ENCODE results near the gene SEC63.

SEC63 gene

GRCh38 chr6:107819964-107820337 is 138.1 kb downstream of the SEC63 start:
- TF ChIP-seq BACH2 (CRISPR knock-in tag; IDR thresholded peaks at IDR 0.05; ENCODE audit: borderline replicate concordance) (no peak), ZC3H10 (CRISPR knock-in tag; IDR thresholded peaks at IDR 0.05) (no peak), PPARA (CRISPR knock-in tag; IDR thresholded peaks at IDR 0.05; ENCODE audit: borderline replicate concordance) (no peak), RARB (CRISPR knock-in tag; IDR thresholded peaks at IDR 0.05) (no peak), ARNTL (CRISPR knock-in tag; IDR thresholded peaks at IDR 0.05; ENCODE audit: borderline replicate concordance, low read depth) (no peak), ZNF70 (CRISPR knock-in tag; IDR thresholded peaks at IDR 0.05) (no peak), ZFP3 (CRISPR knock-in tag; IDR thresholded peaks at IDR 0.05) (no peak), GLIS3 (CRISPR knock-in tag; IDR thresholded peaks at IDR 0.05) (no peak), TCF4 (CRISPR knock-in tag; IDR thresholded peaks at IDR 0.05; ENCODE audit: borderline replicate concordance) (no peak), PATZ1 (CRISPR knock-in tag; IDR thresholded peaks at IDR 0.05; ENCODE audit: borderline replicate concordance) (no peak), CREB5 (CRISPR knock-in tag; IDR thresholded peaks at IDR 0.05; ENCODE audit: low read depth) (no peak), CSDC2 (CRISPR knock-in tag; IDR thresholded peaks at IDR 0.05) (no peak)
- peak; percentile 48 for ATAC-seq

- TF ChIP-seq CSDC2 (CRISPR knock-in tag; IDR thresholded peaks at IDR 0.05) (no peak), ZFP30 (CRISPR knock-in tag; IDR thresholded peaks at IDR 0.05) (no peak), PATZ1 (CRISPR knock-in tag; IDR thresholded peaks at IDR 0.05; ENCODE audit: borderline replicate concordance) (no peak), TSHZ2 (CRISPR knock-in tag; IDR thresholded peaks at IDR 0.05) (no peak), ISL1 (CRISPR knock-in tag; IDR thresholded peaks at IDR 0.05) (no peak), POU6F1 (CRISPR knock-in tag; IDR thresholded peaks at IDR 0.05; ENCODE audit: borderline replicate concordance, low read depth) (no peak), TCF4 (CRISPR knock-in tag; IDR thresholded peaks at IDR 0.05; ENCODE audit: borderline replicate concordance) (no peak), ARNTL (CRISPR knock-in tag; IDR thresholded peaks at IDR 0.05; ENCODE audit: borderline replicate concordance, low read depth) (no peak), ZNF70 (CRISPR knock-in tag; IDR thresholded peaks at IDR 0.05) (no peak), ZNF565 (CRISPR knock-in tag; conservative IDR thresholded peaks at IDR 0.05; ENCODE audit: low read depth) (no peak), SNAI2 (CRISPR knock-in tag; IDR thresholded peaks at IDR 0.05) (no peak), CSRNP3 (CRISPR knock-in tag; IDR thresholded peaks at IDR 0.05) (no peak), OSR1 (CRISPR knock-in tag; IDR thresholded peaks at IDR 0.05) (no peak), PPARA (CRISPR knock-in tag; IDR thresholded peaks at IDR 0.05; ENCODE audit: borderline replicate concordance) (no peak)
- ATAC-seq: no peak
Measured at GRCh38 chr6:107819217-107819616, 138.8 kb downstream of the SEC63 start.

Measured in SK-N-SH treated with all-trans-retinoic acid at 6 μM for 48 hours (cell line).